GM18517 (cell line): Measurements from ENCODE around the gene SLC9A9.

ENCODE experiments used
- ATAC-seq: cut with Tn5 transposase; IDR thresholded peaks from one replicate; pipeline ENCODE4 v1.9.1; 2021; ENCODE audit warnings: mild to moderate bottlenecking, moderate library complexity; ENCODE audit not compliant: unreplicated experiment

The SLC9A9 gene

DNA sequence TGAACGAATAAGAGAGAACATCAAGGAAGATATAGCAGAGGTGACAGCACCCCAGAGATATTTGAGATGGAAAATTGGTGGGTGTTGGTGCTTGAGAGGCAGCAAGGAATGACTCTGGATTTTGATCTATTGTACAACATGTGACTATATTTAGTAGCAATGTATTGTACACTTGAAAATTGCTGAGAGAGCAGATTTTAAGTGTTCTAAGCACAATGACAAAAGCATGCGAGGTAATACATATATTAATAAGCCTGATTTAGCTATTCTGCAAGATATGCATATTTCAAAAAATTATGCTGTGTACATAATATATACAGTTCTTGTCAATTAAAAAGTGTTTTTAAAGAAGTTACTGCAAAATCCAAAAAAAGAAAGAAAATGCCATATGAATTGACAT lies 194.3 kb downstream of the SLC9A9 start:
- no peak for ATAC-seq

DNA sequence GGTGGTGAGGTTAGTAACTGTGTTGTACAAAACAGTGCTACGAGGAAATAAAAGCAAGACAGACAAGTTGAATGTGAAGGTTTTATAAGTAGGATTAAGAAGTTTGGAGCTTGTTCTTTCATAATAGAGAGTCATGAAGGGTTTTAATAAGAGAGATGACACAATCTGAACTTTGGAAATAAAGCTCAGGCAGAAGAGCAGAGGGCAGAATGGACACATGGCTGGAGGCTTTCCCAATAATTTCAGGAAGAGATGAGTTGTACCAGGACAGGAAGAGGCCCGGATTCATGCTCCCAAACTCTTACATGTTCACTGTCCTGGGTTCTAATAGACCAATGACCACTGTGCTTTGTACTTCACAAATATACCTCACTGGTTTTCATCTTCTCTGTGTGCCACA lies 194.8 kb downstream of the SLC9A9 start:
- ATAC-seq = no peak

DNA sequence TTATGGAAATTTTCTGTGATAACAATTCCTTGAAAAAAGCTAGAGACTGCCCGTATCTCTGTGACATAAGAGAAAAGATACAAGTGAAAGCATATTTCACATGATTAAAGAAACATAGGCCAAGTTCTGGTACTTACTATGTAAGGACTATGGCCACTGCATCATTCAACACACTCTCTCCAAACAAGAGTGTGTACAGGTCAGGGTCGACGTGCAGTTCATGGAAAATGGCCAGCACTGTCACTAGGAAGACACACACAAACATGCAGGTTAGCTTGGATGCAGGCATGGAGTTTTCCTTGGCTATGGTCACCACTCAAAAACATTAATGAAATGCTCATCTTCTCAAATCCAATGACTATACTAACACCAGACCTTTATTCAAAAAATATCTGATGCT lies 196.2 kb downstream of the SLC9A9 start:
- ATAC-seq = no peak

DNA sequence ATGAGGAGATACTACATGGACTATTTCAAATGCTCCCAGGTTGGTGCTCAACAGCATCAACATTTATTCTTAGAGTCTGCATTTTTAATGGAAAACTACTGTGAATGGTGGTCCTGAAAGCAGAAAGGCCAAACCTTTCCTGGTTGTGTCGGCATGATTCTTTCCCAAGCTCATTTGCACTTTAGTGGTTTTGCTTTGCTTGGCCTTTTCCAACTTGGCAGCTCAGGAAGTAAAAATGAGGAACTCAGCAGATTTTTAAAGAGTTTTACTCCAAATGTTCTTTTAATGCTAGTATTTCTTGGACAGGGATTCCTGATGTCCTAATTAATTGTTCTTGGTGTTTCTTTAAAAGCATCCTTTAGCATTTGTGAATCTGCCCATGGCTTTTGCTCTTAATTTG lies 197.4 kb downstream of the SLC9A9 start:
- no peak for ATAC-seq

DNA sequence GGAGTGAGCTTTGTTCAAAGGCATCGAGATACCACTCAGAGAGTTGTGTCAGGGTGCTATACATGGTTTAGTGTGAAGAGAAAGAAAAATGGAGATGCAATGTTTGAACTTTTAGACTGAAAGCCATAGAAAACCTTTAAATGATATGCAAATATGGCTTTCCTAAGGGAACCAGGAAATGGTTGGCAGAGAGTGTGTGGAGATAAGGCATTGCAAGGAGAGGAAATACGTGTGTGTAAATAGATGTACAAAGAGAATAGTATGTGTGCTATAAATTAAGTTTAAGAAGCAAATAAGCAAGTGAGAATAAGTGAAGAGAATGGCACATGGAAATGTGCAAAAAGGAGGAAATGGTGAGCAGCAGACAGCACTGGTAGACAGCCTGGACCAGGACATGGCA lies 198.1 kb downstream of the SLC9A9 start:
- ATAC-seq = no peak

DNA sequence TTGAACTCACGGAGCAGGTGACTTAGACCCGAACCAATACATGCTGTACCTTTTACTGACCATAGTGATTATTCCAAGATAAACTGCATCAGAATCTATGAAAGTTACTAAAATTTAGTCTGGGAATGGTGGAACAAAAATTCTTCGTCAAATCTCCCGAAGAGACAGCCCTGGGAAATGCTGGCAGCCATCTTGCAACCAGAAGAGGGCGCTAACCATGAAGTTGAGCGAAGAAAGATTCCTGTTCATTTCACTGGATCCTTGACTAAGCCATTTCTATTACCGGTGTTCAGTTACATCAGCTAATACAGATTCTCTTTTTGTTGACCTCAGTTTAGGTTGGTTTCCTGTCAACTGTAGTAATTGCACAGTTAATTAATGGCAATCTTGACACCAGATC lies 199.6 kb downstream of the SLC9A9 start:
- ATAC-seq = no peak

DNA sequence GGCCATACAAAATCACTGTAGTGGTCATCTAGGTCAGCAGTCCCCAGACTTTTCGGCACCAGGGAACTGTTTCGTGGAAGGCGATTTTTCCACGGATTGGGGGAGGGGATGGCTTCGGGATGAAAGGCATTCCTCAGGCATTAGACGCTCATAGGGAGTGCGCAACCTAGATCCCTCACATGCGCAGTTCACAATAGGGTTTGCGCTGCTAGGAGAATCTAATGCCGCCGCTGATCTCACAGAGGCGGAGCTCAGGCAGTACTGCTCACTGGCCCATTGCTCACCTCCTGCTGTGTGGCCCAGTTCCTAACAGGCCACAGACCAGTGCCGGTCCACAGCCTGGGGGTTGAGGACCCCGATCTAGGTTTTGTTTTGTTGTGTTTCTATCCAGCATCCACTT lies 200.1 kb downstream of the SLC9A9 start:
- no peak for ATAC-seq

DNA sequence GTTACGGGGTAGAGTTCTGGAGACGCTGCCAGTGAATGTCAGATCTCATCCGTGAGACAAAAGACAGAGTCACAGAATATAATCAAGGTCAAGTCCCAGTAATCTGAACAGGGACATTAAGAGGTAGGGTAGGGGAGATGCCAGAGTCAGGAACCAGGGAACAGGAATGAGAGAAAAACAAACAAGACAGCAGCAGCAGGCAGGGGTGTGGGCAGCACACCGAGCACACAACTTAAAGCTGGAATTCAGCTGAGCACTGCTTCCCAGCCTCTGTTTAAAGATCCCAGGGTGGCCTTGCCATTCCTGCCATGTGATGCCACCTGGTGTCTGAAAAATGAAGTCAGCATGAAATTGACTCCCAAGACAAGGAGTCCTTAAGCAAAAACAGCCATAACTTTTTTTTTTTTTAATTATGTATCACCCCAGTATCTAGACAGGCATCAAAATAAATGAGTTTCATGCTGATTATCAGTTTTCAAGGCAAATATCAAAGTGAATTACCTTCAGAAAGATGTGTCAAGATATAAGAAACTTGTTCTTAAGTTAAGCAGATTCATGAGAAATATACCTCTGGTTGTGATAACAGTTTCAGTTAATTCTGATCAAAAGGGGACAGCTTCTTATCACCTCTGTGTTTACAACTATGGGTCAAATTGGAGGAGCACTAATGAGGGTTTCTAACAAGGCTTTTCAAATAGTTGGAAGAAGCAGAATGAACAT lies 203.7 kb downstream of the SLC9A9 start:
- peak; percentile 56 for ATAC-seq

DNA sequence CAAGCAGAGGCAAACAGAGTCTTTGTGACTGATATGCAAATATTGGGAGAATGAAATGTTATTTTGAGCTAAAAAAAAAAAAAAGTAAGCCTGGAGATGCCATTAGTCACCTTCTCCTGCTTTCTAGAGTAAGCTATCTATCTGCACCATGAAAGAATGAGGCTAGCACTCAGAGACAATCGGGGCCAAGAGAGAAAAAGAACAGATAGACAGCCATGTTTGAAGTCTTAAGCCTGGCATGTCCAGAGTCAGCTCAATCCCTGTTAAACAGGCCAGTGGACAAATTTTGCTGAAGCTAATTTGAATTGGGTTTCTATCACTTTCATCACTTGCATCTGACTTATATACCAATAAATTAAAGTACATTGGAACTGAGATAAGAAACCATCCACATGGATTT lies 204.4 kb downstream of the SLC9A9 start:
- ATAC-seq = no peak

DNA sequence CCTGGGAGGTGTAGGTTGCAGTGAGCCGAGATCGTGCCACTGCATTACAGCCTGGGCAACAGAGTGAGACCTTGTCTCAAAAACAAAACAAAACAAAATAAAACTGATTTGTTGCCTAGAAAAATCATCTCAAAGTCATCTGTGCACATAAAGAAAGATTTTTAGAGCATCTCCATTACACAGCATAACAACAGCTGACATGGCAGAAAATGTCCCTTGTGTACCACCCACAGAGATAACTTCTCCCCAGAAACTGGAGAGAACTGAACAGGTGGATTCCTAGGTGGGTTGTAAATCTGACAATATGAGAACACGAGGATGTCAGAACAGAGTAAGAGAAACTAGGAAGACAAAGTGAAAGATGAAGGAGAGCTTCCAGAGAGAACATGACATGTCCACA lies 207.5 kb downstream of the SLC9A9 start:
- ATAC-seq = no peak

DNA sequence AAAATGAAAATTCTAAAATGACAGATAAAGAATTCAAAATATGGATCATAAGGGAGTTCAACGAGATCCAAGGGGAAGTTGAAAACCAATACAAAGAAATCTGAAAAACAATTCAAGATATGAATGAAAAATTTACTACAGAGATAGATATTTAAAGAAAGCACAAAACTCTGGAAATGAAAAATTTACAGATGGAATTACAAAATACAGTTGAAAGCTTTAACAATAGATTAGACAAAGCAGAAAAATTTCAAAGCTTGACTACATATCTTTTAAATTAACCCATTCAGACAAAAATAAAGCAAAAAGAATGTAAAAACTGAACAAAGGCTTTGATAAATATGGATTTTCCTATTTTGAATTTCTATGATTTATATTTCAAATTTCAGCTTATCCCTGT lies 211.1 kb downstream of the SLC9A9 start:
- no peak for ATAC-seq

DNA sequence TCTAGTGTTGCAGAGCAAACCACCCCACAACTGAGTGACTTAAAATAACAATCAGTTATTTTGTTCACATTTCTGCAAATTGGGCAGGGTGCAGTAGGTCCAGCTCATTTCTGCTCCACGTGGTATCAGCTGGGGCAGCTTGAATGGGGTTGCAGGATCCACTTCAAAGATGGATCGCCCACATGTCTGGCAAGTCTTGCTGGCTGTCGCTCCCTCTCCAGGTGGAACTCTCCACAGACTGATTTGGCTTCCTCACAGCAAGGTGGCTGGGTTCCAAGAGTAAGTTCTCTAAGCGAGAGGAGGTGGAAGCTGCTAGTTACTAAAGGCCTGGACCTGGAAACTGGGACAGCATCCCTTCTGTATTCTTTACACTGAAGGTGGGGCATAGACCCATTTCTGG lies 213.3 kb downstream of the SLC9A9 start:
- no peak for ATAC-seq

DNA sequence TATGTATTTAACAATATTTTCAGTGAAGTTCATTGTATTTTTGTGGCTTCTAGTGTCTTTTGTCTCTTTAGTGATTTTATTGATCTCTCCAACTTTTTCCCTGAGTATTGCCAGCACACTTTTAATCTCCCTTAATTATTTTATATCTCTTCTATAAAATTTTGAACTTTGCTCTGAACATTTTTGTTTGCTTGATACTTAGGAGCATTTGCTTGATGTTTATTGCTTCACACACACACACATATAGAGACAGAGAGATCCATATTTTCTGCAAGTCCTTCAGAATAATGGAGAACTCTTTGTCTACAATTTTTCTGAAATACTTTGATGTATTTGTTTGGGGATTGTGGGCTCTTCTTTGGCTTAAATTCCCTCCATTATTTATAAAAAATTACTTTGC lies 213.8 kb downstream of the SLC9A9 start:
- no peak for ATAC-seq

DNA sequence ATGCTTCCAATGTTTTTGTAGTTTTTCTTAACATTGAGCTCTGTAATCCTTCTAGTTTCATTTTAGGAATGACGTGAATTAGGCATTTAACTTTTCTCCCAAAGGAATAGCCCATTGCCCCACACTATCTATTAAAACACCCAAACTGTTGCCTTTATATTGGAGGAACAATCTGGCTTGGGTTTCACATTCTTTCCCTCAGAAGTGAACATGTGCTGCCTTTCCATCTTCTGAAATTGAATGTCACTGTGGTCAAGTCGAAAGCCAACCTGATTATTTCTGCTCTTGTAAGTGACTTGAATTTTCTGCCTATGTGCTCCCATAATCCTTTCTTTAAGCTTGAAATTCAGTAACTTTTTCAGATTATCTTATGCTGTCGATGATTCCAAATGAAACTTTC lies 214.5 kb downstream of the SLC9A9 start:
- ATAC-seq = no peak

DNA sequence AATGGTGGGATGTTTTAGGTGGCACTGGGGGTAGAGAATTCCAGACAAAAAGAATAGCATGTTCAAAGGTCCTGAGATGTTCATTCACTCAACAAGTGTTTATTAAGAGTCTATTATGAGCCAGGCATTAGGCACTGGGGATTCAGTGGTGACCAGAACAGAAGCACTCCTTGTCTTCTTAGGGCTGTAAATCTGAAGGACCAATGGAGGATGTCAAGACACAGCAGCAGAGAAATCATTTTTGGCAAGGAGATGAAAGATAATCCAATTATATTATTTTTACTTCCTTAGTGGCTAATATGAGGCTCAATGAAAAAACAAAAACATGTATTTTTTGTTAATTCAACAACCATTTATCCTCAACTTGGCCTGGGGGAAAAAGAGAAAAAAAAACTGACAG lies 218.5 kb downstream of the SLC9A9 start:
- no peak for ATAC-seq

DNA sequence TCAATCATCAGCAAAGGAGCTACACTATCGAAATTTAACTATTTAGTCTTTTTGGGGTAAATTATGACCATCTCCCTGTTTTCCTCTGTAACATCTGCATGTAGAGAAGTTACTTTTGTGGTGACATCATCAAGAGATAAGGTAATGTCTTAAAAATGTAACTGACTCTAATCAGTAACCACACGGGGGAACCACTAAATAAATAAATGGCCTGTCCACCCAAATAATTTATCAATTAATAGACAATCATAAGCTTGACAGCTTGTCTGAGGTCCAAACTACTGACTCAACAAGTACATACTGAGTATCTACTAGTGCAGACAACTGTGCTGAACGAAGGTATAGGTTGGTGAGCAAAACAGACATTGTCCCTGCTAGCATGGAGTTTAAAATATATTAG lies 219.3 kb downstream of the SLC9A9 start:
- ATAC-seq = no peak

DNA sequence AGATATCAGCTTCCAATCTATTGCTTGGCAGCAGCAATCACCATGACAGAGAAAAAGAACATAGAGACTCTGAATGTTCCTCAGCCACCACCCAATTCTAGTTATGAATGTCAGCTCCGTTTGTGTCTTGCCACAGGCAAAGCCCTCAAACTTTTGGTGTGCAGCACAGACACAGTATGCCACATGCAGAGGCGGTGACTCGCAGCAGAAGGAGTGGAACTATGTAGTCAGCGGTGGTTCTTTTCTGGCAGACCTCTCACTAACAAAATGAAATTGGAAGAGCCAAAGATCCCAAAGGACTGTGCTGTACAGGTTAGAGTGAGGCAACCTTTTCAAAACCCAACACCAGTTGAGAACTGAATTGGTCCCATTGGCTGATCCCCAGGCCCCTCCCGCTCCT lies 220.9 kb downstream of the SLC9A9 start:
- ATAC-seq = no peak

DNA sequence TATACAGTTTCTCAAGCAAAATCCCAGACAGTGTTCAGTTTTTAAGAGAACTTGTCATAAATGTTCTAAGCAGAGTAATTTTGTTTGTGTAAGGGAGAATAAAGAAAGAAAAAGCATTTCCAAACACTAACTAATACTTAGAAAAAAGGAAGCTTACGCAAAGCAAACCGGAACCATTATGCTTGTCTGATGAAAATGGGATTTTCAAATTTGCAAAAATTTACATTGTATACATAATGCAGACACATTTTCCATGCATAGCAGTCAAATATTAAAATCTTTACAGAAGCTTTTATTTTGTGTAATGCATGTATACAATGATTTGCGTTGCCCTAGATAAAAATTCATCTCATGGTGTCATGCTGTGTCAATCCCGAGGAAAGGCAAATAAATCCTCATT lies 229.0 kb downstream of the SLC9A9 start:
- no peak for ATAC-seq

DNA sequence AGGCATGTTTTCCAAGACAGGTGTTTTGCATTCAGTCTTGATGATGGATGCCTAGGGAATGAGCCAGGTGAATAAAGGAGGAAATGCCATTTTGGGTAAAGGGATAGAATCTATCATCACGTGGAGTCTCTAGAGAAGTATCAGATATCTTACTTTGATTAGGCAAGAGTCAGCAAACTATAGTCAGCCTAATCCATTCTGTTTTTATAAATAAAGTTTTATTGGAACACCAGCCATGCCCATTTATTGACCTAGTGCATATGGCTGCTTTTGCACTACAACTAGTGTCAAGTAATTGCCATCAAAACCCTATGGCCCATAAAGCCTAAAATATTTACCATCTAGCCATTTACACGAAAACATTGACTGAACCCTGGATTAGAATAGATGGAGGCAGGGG lies 231.2 kb downstream of the SLC9A9 start:
- no peak for ATAC-seq

DNA sequence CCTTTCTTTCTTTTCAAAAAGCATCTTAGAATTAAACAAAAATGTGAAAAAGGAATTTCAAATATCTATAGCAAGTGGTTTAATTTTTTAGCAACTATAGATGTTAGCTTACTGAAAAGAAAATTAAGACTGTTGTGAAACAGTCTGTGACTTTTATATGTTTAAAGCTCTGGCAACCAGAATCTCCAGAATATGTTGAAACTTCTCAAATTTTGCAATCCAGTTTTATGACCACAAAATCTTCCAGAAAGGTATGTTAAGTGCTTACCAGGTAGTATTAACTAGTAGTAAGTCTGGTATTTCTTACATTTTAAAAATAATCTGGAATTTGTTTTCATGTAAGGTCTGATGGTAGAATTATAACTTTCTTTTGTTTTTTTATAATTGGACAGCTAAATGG lies 235.0 kb downstream of the SLC9A9 start:
- ATAC-seq = no peak

DNA sequence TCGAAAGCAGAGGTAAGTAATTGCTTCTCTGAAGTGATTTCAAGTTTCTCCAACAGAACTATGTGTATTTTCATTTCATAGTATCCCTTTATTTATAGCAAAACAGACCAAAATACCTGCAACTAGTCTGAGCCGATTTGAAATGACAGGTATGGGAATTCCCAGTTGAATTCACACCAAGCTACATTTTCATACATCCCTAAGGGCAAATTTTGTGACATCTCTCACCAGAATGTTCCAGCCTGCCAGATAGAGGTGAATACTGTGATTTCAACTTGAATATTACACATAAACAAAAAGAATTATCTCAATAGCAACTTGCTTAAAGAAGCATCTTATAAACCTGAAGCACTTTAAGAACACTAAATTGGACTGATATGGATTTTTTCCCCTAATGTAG lies 235.7 kb downstream of the SLC9A9 start:
- ATAC-seq = no peak

DNA sequence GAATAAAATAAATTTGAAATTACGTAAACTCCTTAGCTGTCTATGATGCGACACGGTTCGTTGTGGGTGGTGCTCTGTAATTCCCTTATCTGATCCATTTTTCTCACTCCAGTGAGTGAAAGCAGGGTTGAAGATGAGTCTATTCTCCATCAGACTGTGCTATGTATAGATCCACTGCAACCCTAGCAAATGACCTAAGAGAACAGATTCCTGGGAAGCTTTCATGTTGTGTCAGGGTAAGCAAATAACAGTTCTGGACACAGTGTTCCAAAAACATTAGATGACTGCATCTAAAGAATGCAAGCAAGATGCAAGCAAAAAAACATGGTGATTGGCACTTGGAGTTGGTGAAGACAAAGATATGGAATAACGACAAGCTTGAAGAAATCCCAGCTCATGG lies 239.3 kb downstream of the SLC9A9 start:
- ATAC-seq = no peak

DNA sequence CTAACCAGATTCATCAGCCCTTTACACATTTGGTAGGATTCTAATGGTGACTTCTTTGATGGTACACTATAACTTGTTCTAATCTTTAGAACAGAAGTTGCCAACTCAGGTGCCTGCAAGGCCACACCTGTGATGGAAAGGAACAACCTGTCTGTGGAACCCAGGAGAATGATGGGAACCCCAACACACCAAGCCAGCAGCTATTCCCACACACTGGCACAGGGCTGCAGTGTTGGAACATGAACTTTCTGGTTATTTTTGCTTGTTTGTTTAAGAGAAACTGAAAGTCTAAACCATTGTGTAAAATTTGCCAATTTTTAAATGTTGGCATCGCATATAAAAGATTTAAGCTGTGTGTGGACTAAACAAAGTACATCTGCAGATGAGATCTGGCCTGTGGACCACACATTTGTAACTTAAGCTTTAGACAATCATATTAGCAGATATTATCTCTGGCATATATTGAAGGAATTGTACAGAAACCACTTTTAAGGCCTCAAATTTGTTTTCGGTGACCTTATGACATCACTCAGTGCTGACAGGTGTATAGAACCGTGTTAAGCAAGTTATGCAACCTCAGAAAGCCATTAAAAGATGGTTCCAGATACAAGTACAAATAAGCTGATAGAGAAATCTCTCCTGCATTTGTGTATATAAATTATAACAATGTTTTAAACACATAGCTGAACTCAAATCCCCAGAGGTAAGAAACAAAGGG lies 242.9 kb downstream of the SLC9A9 start:
- peak; percentile 33 for ATAC-seq
